C4-2B (cell line): ENCODE data around the gene PSTPIP2.
"Not testable (repeated sequence)": the region's sequence is repeated elsewhere in the genome, so short reads cannot be mapped to it uniquely, and the experiment has no call there.

Experiments used
- H3K27ac ChIP-seq: fragments of 450-650 bp; 2 replicates; pipeline ENCODE4 v1.5.1; 2017
- ZFX ChIP-seq: fragments of 450-650 bp; IDR thresholded peaks from 2 replicates; pipeline ENCODE4 v1.6.1; 2017
- TF ChIP-seq, protein P1 (sequence below): fragments of 450-650 bp; conservative IDR thresholded peaks from 2 replicates; pipeline ENCODE4 v1.5.1; 2017; ENCODE audit warnings: mild to moderate bottlenecking

PSTPIP2 gene

DNA sequence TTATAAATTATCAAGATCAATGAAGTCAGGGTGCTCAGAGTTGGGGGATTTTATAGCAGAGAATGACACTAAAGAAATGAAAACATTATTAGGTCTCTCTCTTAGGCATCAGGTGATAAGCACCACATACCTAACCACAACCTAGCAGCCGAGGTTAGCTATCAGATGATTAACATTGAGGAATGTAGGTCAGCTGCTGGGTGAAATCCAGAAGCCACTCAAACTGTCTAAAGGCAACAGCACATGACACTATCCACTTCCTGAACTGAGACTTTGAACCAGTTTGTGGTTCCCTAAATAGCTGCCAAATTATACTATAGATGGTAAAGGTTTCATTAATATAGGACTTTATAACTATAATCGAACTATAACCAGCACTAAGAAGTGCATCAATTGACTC lies 109.6 kb downstream of the PSTPIP2 start:
- TF ChIP-seq, protein P1, sequence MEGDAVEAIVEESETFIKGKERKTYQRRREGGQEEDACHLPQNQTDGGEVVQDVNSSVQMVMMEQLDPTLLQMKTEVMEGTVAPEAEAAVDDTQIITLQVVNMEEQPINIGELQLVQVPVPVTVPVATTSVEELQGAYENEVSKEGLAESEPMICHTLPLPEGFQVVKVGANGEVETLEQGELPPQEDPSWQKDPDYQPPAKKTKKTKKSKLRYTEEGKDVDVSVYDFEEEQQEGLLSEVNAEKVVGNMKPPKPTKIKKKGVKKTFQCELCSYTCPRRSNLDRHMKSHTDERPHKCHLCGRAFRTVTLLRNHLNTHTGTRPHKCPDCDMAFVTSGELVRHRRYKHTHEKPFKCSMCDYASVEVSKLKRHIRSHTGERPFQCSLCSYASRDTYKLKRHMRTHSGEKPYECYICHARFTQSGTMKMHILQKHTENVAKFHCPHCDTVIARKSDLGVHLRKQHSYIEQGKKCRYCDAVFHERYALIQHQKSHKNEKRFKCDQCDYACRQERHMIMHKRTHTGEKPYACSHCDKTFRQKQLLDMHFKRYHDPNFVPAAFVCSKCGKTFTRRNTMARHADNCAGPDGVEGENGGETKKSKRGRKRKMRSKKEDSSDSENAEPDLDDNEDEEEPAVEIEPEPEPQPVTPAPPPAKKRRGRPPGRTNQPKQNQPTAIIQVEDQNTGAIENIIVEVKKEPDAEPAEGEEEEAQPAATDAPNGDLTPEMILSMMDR: no peak
- TF ChIP-seq ZFX: no peak
- H3K27ac ChIP-seq: no peak overlapping the region

DNA sequence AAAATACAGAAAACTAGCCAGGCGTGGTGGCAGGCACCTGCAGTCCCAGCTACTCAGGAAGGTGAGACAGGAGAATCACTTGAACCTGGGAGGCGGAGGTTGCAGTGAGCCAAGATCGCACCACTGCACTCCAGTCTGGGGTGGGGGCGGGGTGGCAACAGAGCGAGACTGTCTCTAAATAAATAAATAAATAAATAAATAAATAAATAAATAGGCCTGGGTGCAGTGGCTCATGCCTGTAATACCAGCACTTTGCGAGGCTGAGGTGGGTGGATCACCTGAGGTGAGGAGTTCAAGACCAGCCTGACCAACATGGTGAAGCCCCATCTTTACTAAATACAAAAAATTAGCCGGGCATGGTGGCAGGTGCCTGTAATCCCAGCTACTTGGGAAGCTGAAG lies 112.6 kb downstream of the PSTPIP2 start:
- H3K27ac ChIP-seq: not testable (repeated sequence)

DNA sequence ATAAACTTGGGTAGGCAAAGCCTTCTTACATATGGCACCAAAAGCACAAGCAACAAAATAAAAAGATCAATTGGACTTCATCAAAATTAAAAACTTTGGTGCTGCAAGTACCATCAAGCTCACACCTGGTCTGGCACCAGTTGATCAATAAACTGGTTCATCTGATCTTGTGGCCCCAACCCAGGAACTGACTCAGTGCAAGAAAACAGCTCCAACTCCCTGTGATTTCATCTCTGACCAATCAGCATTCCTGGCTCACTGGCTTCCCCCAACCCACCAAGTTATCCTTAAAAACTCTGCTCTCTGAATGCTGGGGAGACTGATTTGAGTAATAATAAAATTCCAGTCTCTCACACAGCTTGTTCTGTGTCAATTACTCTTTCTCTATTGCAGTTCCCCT lies 113.3 kb downstream of the PSTPIP2 start:
- TF ChIP-seq, protein P1: no peak
- TF ChIP-seq ZFX: no peak

DNA sequence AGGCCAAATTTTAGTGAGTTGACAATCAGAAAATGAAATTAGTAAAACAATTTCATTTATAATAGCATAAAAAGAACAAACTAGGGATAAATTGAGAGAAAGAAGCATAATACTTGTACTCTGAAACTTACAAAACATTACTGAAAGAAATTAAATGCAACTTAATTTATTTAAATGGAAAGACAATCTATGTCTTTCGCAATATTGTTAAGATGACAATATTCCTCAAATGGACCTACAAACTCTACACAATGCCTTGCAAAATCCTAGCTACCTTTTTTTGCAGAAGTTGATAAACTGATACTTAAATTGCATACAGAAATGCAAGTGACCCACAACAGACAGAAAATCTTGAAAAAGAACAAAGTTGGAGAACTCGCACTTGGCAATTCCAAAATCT lies 114.0 kb downstream of the PSTPIP2 start:
- no peak overlapping the region for H3K27ac ChIP-seq
- TF ChIP-seq, protein P1: no peak
- no peak for TF ChIP-seq ZFX

More for the DNA sequence above, 113.3 kb downstream of the PSTPIP2 start:
- H3K27ac ChIP-seq: no peak overlapping the region

DNA sequence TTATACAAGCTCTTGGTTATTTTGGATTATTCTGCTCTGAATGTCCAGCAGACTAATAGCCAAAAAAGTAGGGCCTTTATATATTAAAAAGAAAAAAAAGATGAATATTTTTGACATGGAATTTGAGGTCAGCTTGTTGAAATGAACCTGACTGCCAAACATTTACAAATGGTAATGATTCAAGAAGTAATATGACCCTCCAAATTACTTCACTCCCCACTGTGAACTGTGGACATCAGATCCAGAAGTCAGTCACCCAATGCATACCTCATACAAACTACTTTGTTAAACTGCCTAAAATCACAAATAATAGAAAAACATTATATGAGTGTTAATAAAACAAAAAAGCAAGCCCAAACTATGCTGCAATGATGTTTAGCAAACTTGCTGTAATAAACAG lies 115.0 kb downstream of the PSTPIP2 start:
- H3K27ac ChIP-seq: no peak overlapping the region
- no peak for TF ChIP-seq ZFX
- TF ChIP-seq, protein P1: no peak

DNA sequence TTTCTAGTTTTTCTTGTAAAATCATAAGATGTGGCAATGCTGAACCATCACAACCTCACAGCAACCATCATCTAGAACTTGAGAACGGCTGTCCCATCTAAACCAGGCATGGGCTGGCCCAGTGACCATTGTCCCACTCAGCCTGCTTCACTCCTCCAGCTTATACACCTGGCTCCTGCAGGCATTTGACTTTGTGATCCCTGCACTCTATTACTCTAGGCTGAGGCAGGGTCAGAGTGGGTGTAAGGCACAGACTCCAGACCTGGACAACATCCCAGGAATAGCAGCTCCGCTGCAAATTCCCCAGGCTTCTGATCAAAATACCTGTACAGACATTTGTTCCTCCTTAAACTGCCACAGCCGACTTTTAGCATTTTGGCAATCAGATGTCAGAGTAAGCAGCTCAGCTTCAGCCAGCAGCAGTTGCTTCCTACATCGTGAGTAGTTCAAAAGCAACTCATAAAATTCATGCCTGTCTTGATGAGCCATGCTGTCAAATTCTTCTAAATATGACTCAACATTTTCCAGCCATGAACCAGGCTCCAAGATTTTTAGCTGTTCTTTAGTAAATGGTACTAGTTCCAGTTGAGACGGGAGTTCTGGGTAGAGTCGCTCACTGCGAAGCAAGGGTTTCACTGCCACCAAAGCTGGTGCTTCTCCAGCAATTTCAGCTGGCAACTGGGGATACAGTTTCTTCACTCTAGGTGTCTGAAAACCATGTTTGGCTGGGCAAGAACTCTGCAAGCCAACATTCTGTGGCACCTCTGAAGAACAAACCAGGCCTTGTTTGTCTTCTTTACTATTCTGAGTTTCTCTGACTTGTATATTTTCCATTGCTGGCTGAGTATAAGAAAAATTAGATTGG lies 117.8 kb downstream of the PSTPIP2 start:
- no peak overlapping the region for H3K27ac ChIP-seq
- TF ChIP-seq, protein P1: no peak

DNA sequence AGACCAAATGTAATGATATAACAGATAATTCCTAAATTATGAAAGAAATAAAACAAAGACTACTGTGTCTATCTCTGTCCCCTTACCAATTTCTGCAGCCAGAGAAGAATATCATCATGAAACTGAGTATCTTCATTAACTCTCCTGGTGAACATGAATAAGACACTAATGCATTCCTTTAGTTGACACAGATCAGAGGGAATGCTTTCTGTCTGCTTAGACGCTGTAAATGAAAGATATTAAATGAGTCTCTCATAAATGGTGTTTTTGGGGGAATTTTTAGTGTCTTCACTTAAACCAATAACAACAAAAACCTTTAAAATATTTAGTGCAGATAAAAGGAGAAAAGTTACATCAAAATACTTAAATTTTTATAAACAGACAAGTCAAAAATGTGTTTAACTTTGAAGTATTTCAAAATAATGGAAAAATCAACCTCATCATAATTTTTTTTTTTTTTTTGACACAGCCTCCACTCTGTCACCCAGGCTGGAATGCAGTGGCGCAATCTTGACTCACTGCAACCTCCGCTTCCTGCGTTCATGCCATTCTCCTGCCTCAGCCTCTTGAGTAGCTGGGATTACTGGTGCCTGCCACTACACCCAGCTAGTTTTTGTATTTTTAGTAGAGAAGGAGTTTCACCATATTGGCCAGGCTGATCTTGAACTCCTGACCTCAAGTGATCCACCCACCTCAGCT lies 120.9 kb downstream of the PSTPIP2 start:
- no peak overlapping the region for H3K27ac ChIP-seq
- no peak for TF ChIP-seq ZFX
- TF ChIP-seq, protein P1: no peak
